SK-N-SH (cell line): ENCODE measurements around the gene CDKAL1. TPM values are rescaled to one million over a fixed set of nuclear protein-coding genes. Genes with fewer than 3 reads are reported as not detected.

Source experiments
- CTCF ChIA-PET: fragments of 300-600, 350-600 bp; formaldehyde crosslinking; extraction: SDS; loops from one replicate; lab custom pipeline; 2021; lab: Yijun Ruan, JAX
- POLR2A ChIA-PET: fragments of 350-600 bp; sonication (Branson Sonifier 250); formaldehyde crosslinking; extraction: SDS; loops from one replicate; lab custom pipeline; 2020; ENCODE audit warnings: antibody characterized with exemption, inconsistent platforms; lab: Yijun Ruan, JAX
- DNase-seq: peaks from one replicate; pipeline ENCODE4 v3.0.0; 2012
- H2AFZ ChIP-seq: fragments of 200-600 bp; sonication (generic); 2 replicates; pipeline ENCODE4 v1.8.1; 2016; ENCODE audit warnings: antibody characterized with exemption, mild to moderate bottlenecking, low read depth
- H3F3A ChIP-seq: fragments of 200-600 bp; sonication (generic); replicated peaks from 2 replicates; pipeline ENCODE3; 2016; ENCODE audit warnings: antibody characterized with exemption, mild to moderate bottlenecking; ENCODE audit not compliant: insufficient read depth
- H3K27ac ChIP-seq, 2 experiments: fragments of 200-500 bp in 1 of 2; fragments of 200-600 bp in 1 of 2; sonication (Bioruptor generic) in 1 of 2; sonication (generic), shearing (Covaris generic) in 1 of 2; 2 replicates each; pipeline versions ENCODE4 v1.5.1 to v1.6.1; 2014 to 2016; ENCODE audit warnings: low read depth in 2 of 2, inconsistent platforms in 1 of 2, low read length in 1 of 2, mild to moderate bottlenecking in 1 of 2, mixed read lengths in 1 of 2
- H3K27me3 ChIP-seq: fragments of 200-600 bp; sonication (generic), shearing (Covaris generic); 2 replicates; pipeline ENCODE4 v1.6.1; 2016; ENCODE audit warnings: mixed run types; ENCODE audit not compliant: insufficient read depth
- H3K36me3 ChIP-seq, 2 experiments: fragments of 200-500 bp in 1 of 2; fragments of 200-600 bp in 1 of 2; sonication (Bioruptor generic) in 1 of 2; sonication (generic) in 1 of 2; replicated peaks in 1 of 2; 2 replicates each; pipeline versions ENCODE3 to v1.5.1; 2014 to 2016; ENCODE audit warnings: low read length in 1 of 2, mild to moderate bottlenecking in 1 of 2; ENCODE audit not compliant: insufficient read depth in 2 of 2, control insufficient read depth in 1 of 2
- H3K4me1 ChIP-seq, 2 experiments: fragments of 200-500 bp in 1 of 2; fragments of 200-600 bp in 1 of 2; sonication (Bioruptor generic) in 1 of 2; sonication (generic), shearing (Covaris generic) in 1 of 2; 2 replicates each; pipeline versions ENCODE4 v1.5.1 to v1.6.1; 2014 to 2016; ENCODE audit warnings: low read depth in 1 of 2, low read length in 1 of 2, mixed run types in 1 of 2; ENCODE audit not compliant: insufficient read depth in 2 of 2, control insufficient read depth in 1 of 2
- H3K4me2 ChIP-seq: fragments of 200-600 bp; sonication (generic), shearing (Covaris generic); 2 replicates; pipeline ENCODE4 v1.6.1; 2017; ENCODE audit warnings: mixed run types
- H3K4me3 ChIP-seq, 2 experiments: fragments of 200-500 bp in 1 of 2; fragments of 200-600 bp in 1 of 2; sonication (Bioruptor generic) in 1 of 2; sonication (generic), shearing (Covaris generic) in 1 of 2; 2 replicates each; pipeline versions ENCODE4 v1.5.1 to v1.8.1; 2014 to 2016; ENCODE audit warnings: low read depth in 2 of 2, inconsistent platforms in 1 of 2, low read length in 1 of 2, mild to moderate bottlenecking in 1 of 2, mixed read lengths in 1 of 2, moderate library complexity in 1 of 2
- H3K79me2 ChIP-seq: fragments of 200-600 bp; sonication (generic); 2 replicates; pipeline ENCODE4 v1.8.1; 2017; ENCODE audit warnings: mild to moderate bottlenecking; ENCODE audit not compliant: insufficient read depth
- H3K9ac ChIP-seq: fragments of 200-600 bp; sonication (generic); 2 replicates; pipeline ENCODE4 v1.6.1; 2017; ENCODE audit warnings: mixed run types
- H3K9me2 ChIP-seq: fragments of 200-600 bp; sonication (generic); 2 replicates; pipeline ENCODE4 v1.6.1; 2017; ENCODE audit warnings: mixed run types
- H3K9me3 ChIP-seq: fragments of 200-600 bp; sonication (generic); 2 replicates; pipeline ENCODE4 v1.6.1; 2017; ENCODE audit warnings: mixed run types, mild to moderate bottlenecking, moderate library complexity
- H4K20me1 ChIP-seq: fragments of 200-600 bp; sonication (generic); 2 replicates; pipeline ENCODE4 v1.6.1; 2017; ENCODE audit warnings: mild to moderate bottlenecking, mixed run types; ENCODE audit not compliant: insufficient read depth
- CHD2 ChIP-seq: fragments of 150-350 bp; IDR thresholded peaks from 2 replicates; pipeline ENCODE4 v1.6.1; 2018; ENCODE audit warnings: low read length; ENCODE audit not compliant: partially characterized antibody
- ELF1 ChIP-seq: IDR thresholded peaks from 2 replicates; pipeline ENCODE4 v1.4.0; 2012
- EP300 ChIP-seq, 2 experiments: IDR thresholded peaks; 2 replicates each; pipeline versions ENCODE4 v1.4.0 to v1.6.1; 2012; ENCODE audit warnings: borderline replicate concordance in 1 of 2, low read depth in 1 of 2, low read length in 1 of 2
- FOSL2 ChIP-seq: IDR thresholded peaks from 2 replicates; pipeline ENCODE4 v1.4.0; 2012; ENCODE audit warnings: low read depth, mild to moderate bottlenecking, moderate library complexity, borderline replicate concordance
- FOXJ3 ChIP-seq: sonication (generic); formaldehyde crosslinking; IDR thresholded peaks from 2 replicates; pipeline ENCODE4 v1.5.1; 2020; ENCODE audit warnings: mild to moderate bottlenecking, missing genetic modification reagents
- GABPA ChIP-seq: IDR thresholded peaks from 2 replicates; pipeline ENCODE4 v1.4.0; 2012; ENCODE audit warnings: low read depth, mild to moderate bottlenecking
- JUND ChIP-seq: IDR thresholded peaks from 2 replicates; pipeline ENCODE4 v1.4.0; 2012
- MEF2A ChIP-seq: IDR thresholded peaks from 2 replicates; pipeline ENCODE4 v1.4.0; 2012; ENCODE audit warnings: low read depth, borderline replicate concordance
- MXI1 ChIP-seq: IDR thresholded peaks from 2 replicates; pipeline ENCODE4 v1.6.1; 2012; ENCODE audit warnings: mild to moderate bottlenecking, low read depth, low read length, improper control_type of control experiment
- NRF1 ChIP-seq: IDR thresholded peaks from 2 replicates; pipeline ENCODE4 v1.6.1; 2012; ENCODE audit warnings: low read depth, mild to moderate bottlenecking, low read length
- POLR2AphosphoS5 ChIP-seq: IDR thresholded peaks from 2 replicates; pipeline ENCODE4 v1.6.1; 2012; ENCODE audit warnings: low read depth, low read length
- RAD21 ChIP-seq: IDR thresholded peaks from 2 replicates; pipeline ENCODE4 v1.6.1; 2012; ENCODE audit warnings: mild to moderate bottlenecking, low read length
- RFX5 ChIP-seq: IDR thresholded peaks from 2 replicates; pipeline ENCODE4 v1.6.1; 2012; ENCODE audit warnings: mild to moderate bottlenecking, improper control_type of control experiment, low read length
- SIN3A ChIP-seq: IDR thresholded peaks from 2 replicates; pipeline ENCODE4 v1.6.1; 2012; ENCODE audit warnings: low read depth, mild to moderate bottlenecking, low read length, moderate library complexity, borderline replicate concordance
- SMC3 ChIP-seq: IDR thresholded peaks from 2 replicates; pipeline ENCODE4 v1.6.1; 2012; ENCODE audit warnings: low read depth, low read length, improper control_type of control experiment
- TAF1 ChIP-seq: IDR thresholded peaks from 2 replicates; pipeline ENCODE4 v1.6.1; 2012; ENCODE audit warnings: low read depth, mild to moderate bottlenecking, low read length, moderate library complexity, borderline replicate concordance
- TCF12 ChIP-seq: IDR thresholded peaks from 2 replicates; pipeline ENCODE4 v1.4.0; 2012
- YY1 ChIP-seq: IDR thresholded peaks from 2 replicates; pipeline ENCODE4 v1.4.0; 2012; ENCODE audit warnings: low read depth, mild to moderate bottlenecking
- WGBS: methylation state at CpG from one replicate; pipeline ENCODE4 v1.1.6; 2017; ENCODE audit warnings: low lambda C conversion rate; 5-methylcytosine and 5-hydroxymethylcytosine counted together
- polyA plus RNA-seq, 3 experiments: library from polyadenylated mRNA; depleted of rRNA; stranded (reverse); fragments of >200 nt; gene quantifications; 2 replicates each; pipeline ENCODE4 v1.2.3, GENCODE V29; 2012
- TF ChIP-seq, protein P1 (sequence below): fragments of 150-350 bp; IDR thresholded peaks from 2 replicates; pipeline ENCODE4 v1.6.1; 2016; ENCODE audit warnings: mild to moderate bottlenecking, low read depth, low read length
- TF ChIP-seq, protein P2 (sequence below): IDR thresholded peaks from 2 replicates; pipeline ENCODE4 v1.4.0; 2012; ENCODE audit warnings: low read depth
- TF ChIP-seq, protein P3 (sequence below): fragments of 150-350 bp; IDR thresholded peaks from 2 replicates; pipeline ENCODE4 v1.6.1; 2017; ENCODE audit warnings: antibody characterized with exemption, low read length, low read depth, borderline replicate concordance
- TF ChIP-seq, protein P4 (sequence below): fragments of 200-600 bp; sonication (generic); IDR thresholded peaks from 2 replicates; pipeline ENCODE4 v1.6.1; 2017; ENCODE audit warnings: antibody characterized with exemption, mild to moderate bottlenecking, moderate library complexity

Gene CDKAL1
- polyA plus RNA-seq, 1 of the 3 experiments (the other 2 are of a cell fraction): 2.6 TPM

DNA sequence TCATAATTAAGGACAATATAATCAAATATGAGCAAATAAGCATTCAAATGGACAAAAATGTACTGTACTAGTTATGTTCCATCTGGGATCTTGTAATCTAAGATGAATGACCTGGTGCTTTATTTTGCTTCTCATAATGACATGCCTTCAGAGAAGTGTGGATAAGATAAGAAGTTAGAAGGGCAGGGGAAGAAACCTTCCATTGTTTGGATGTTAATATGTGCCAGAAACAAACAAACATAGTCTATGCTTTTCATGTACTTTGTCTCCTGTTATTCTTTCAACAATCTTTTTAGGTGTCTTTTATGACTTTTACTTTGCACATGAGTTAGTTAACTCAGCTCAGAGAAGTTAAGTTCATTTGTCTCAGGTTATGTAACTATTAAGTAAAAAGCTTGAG lies 547.8 kb downstream of the CDKAL1 start:
- H3K4me2 ChIP-seq: no peak overlapping the region
- peaks cover 0 to 5% of the 10 kb centered on the region in 2 experiments for H3K36me3 ChIP-seq
- no peaks in the 10 kb centered on the region for H3K9me2 ChIP-seq
- no peak overlapping the region for H3K4me3 ChIP-seq
- POLR2A ChIA-PET: no interaction called here
- no peaks in the 10 kb centered on the region for H3K9me3 ChIP-seq
- H3K79me2 ChIP-seq: no peaks in the 10 kb centered on the region
- no peak for TF ChIP-seq GABPA
- TF ChIP-seq TCF12: no peak
- no peak for TF ChIP-seq MXI1
- TF ChIP-seq SMC3: no peak
- no peak for TF ChIP-seq RAD21
- no peak for TF ChIP-seq ELF1
- TF ChIP-seq JUND: no peak
- TF ChIP-seq TAF1: no peak
- no peak for TF ChIP-seq YY1
- TF ChIP-seq RFX5: no peak
- no peak for TF ChIP-seq EP300 (IDR thresholded peaks at IDR 0.05; ENCODE audit: borderline replicate concordance in 1 of 2, low read depth in 1 of 2, low read length in 1 of 2)
- TF ChIP-seq, protein P1, sequence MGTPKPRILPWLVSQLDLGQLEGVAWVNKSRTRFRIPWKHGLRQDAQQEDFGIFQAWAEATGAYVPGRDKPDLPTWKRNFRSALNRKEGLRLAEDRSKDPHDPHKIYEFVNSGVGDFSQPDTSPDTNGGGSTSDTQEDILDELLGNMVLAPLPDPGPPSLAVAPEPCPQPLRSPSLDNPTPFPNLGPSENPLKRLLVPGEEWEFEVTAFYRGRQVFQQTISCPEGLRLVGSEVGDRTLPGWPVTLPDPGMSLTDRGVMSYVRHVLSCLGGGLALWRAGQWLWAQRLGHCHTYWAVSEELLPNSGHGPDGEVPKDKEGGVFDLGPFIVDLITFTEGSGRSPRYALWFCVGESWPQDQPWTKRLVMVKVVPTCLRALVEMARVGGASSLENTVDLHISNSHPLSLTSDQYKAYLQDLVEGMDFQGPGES: no peak
- no peak overlapping the region for H2AFZ ChIP-seq
- H4K20me1 ChIP-seq: no peaks in the 10 kb centered on the region
- CTCF ChIA-PET: no interaction called here
- no peak overlapping the region for H3K27ac ChIP-seq
- peaks cover 0 to 11% of the 10 kb centered on the region in 2 experiments; a peak in 1 of 4 replicates for H3K4me1 ChIP-seq
- no peak for DNase-seq
- H3F3A ChIP-seq: no peaks in the 10 kb centered on the region
- H3K9ac ChIP-seq: no peak overlapping the region
- H3K27me3 ChIP-seq: no peaks in the 10 kb centered on the region

DNA sequence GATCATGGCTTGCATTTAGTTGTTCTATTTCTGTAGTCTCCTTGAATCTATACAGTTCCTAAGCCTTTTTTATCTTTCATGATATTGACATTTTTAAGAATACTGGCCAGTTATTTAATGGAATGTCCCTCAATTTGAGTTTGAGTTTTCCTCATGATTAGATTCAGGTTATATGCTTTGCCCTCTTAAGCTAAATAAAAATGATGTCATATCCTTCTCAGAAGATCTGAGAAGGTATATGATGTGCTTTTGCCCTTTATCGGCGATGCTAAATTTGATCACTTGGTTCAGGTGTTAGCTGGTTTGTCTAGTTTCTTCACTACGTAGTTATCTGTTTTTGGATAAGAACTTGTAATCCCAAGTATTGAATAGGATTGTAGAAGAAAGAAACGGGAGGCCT lies 549.5 kb downstream of the CDKAL1 start:
- no peaks in the 10 kb centered on the region for H4K20me1 ChIP-seq
- 98% methylated on average over 4 of the region's 4 CpGs for WGBS
- H3K4me2 ChIP-seq: no peak overlapping the region
- H3K4me3 ChIP-seq: no peak overlapping the region
- H3K9me2 ChIP-seq: no peaks in the 10 kb centered on the region
- H3K79me2 ChIP-seq: no peaks in the 10 kb centered on the region
- peaks cover 0 to 5% of the 10 kb centered on the region in 2 experiments for H3K36me3 ChIP-seq
- POLR2A ChIA-PET: no interaction called here
- H3K27ac ChIP-seq: no peak overlapping the region
- no peak for DNase-seq
- no peaks in the 10 kb centered on the region for H3F3A ChIP-seq
- H3K9ac ChIP-seq: no peak overlapping the region
- no peak overlapping the region for H2AFZ ChIP-seq
- H3K4me1 ChIP-seq: peaks cover 0 to 11% of the 10 kb centered on the region in 2 experiments; a peak in 1 of 4 replicates
- H3K9me3 ChIP-seq: no peaks in the 10 kb centered on the region
- TF ChIP-seq RFX5 (no peak), CHD2 (no peak), POLR2AphosphoS5 (no peak), MEF2A (no peak), FOSL2 (no peak), GABPA (no peak), SMC3 (no peak), NRF1 (no peak), MXI1 (no peak), SIN3A (no peak), FOXJ3 (CRISPR knock-in tag) (no peak)
- TF ChIP-seq, protein P2, sequence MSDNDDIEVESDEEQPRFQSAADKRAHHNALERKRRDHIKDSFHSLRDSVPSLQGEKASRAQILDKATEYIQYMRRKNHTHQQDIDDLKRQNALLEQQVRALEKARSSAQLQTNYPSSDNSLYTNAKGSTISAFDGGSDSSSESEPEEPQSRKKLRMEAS: no peak
- TF ChIP-seq, protein P3, sequence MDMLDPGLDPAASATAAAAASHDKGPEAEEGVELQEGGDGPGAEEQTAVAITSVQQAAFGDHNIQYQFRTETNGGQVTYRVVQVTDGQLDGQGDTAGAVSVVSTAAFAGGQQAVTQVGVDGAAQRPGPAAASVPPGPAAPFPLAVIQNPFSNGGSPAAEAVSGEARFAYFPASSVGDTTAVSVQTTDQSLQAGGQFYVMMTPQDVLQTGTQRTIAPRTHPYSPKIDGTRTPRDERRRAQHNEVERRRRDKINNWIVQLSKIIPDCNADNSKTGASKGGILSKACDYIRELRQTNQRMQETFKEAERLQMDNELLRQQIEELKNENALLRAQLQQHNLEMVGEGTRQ: no peak
- TF ChIP-seq, protein P4, sequence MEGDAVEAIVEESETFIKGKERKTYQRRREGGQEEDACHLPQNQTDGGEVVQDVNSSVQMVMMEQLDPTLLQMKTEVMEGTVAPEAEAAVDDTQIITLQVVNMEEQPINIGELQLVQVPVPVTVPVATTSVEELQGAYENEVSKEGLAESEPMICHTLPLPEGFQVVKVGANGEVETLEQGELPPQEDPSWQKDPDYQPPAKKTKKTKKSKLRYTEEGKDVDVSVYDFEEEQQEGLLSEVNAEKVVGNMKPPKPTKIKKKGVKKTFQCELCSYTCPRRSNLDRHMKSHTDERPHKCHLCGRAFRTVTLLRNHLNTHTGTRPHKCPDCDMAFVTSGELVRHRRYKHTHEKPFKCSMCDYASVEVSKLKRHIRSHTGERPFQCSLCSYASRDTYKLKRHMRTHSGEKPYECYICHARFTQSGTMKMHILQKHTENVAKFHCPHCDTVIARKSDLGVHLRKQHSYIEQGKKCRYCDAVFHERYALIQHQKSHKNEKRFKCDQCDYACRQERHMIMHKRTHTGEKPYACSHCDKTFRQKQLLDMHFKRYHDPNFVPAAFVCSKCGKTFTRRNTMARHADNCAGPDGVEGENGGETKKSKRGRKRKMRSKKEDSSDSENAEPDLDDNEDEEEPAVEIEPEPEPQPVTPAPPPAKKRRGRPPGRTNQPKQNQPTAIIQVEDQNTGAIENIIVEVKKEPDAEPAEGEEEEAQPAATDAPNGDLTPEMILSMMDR: no peak
- TF ChIP-seq, all 33 proteins: peak for 0
- H3K27me3 ChIP-seq: no peaks in the 10 kb centered on the region
- CTCF ChIA-PET: interaction anchor here (1.2 to 1.4 kb wide), 2 partner anchors 20 to 22 kb away, joined by 3 to 4 read pairs; no protein-coding TSS in a partner anchor
